ENCODE measurements around the gene CHTF8.

CHTF8 gene

DNA sequence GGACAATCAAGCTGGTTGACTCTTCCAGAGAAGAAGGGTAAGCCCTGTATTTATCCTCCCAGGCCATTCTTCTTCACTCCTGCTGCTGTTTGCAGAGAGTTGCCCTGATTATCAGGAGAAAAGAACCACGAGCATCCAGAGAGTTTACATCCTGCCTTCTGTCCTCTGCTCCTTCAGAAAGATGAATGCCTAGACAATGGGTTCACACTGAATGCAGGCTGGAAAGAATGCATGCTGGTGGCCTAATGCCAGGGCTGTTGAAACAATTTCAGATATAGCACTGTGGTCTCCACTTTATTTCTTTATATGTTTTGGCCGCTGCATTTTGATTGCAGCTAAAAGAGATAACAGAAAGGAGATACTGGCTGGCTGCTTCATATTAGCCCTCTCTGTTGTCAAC is 48.1 kb downstream of the CHTF8 start:
- DNase-seq, result no peak

DNA sequence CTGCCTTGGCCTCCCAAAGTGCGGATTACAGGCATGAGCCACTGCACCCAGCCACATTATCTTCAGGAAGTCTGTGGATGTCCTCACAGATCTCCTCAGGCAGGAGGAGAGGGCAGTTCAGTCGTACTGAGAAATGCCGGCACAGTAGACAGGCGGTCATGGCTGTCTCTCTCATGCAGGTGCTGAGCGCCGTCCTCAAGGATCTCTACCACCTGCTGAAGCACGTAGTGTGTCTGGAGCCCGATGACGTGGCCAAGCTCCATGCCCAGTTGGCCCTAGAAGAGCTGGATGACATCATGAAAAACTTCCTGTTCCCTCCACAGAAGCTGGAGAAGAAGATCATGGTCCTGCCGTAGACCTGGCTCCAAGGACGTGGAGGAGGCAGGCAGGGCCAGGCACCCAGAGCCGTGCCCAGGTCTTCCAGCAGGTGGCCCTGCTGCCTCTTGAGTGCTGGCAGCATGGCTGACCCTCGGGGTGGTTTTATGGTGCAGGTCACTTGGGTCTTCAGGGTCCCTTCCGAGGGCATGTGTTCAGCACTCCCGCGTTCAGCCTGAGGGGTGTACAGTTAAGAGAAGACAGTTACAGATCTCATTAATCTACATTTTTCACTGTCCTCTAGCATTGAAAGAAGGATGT is 49.0 kb downstream of the CHTF8 start:
- no peak for DNase-seq

DNA sequence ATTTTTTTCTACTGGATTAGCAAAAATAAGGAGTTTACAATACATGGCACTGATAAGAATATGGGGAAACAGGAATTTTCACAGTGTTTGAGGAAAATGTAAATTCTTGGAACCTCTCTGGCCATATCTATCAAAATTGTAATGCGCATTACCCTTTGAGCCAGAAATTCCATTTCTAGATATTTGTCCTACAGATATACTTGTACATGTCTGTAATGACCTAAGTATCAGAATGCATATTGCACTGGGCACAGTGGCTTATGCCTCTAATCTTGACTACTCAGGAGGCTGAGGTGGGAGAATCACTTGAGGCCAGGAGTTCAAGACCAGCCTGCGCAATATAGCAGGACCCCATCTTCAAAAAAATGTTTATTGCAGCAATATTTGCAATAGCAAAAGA is 52.7 kb downstream of the CHTF8 start:
- no peak for DNase-seq

DNA sequence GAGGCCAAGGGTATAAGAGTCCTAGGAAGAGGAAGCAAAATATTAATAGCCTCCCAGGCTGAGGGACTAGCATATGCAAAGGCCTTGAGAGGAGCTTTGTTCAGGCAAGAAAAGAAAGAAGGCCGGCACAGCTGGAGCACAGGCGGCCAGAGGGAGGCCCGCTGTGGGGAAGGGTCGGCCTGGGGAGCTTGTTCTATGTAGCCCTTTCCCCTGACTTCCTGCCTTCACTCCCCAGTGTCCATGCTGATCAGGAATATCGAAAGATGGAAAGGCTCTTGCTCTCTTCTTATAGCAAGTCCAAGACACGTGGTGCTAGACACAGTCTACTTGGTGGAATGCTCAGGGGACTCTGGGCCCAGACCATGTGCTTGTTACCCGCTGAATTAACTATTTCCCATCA is 54.3 kb downstream of the CHTF8 start:
- DNase-seq, result no peak

DNA sequence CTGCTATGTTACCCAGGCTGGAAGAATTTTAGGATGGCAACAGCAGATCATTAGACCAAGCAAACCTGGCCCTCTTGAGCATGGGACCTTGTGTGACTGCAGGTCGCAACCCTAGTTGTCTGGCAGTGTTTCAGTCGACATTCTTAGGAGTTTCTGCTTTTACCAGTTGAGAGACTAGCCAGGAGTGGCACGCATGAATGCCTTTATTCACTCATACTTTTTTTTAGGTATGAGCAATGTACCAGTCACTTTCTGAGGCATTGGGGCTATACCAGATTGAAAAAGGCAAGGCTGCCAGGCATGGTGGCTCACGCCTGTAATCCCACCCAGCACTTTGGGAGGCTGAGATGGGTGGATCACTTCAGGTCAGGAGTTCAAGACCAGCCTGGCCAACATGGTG is 55.1 kb downstream of the CHTF8 start:
- no peak for DNase-seq

DNA sequence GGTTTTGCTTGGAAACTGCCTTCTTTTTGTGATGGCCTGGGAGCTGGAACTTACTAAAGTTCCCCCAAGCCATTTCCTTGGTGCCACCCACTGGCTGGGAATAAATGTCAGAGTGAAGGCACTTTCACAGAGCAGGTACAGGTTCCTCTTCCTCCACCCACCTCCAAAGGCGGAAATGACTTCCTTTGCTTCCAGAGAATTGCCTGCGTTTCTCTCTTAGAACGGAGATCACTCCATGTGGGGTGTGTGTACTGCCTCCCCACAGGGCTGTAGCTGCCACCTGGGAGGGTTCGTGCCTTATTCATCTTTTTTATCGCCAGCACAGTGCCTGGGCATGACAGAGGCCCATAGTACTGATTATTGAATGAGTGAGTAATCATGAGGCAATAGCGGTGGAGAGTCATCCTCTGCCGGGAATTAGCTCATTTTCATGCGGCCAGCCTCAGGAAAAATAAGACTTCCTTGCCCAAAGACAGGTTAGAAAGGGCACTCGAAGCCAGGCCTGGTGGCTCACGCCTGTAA is 59.1 kb downstream of the CHTF8 start:
- no peak for DNase-seq

DNA sequence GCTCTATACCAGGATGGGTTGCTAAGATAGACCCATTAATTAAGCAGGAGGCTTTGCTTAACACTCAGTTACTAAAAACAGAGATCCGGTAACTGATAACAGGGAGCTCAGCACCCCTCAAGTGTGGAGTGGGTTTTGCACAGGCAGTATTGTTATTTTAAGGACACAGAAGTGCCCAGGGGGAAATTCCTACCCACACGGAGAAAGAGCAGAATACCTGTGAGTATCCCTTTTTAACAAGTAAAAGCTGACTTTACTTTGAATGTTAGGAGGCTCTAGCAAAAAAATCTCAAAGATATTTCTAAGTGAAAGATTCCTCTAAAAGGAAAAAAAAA is 59.8 kb downstream of the CHTF8 start:
- DNase-seq, result no peak

DNA sequence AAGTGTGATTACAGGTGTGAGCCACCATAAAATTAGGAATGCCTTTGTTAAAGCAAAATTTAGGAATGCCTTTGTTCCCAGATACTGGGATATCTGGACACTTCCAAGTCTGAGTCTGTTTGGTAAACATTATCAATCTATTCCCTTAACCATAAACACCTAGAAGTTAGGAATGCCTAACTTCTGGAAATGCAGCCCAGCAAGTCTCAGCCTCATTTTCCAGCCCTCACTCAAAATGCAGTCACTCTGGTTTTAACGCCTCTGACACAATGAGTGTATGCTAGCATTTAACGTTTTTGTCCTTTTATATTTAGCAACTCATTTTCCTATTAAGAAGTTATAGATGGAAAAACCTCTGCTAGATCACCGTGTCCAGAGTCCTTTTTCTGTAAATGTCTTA is 61.4 kb downstream of the CHTF8 start:
- DNase-seq, result no peak

DNA sequence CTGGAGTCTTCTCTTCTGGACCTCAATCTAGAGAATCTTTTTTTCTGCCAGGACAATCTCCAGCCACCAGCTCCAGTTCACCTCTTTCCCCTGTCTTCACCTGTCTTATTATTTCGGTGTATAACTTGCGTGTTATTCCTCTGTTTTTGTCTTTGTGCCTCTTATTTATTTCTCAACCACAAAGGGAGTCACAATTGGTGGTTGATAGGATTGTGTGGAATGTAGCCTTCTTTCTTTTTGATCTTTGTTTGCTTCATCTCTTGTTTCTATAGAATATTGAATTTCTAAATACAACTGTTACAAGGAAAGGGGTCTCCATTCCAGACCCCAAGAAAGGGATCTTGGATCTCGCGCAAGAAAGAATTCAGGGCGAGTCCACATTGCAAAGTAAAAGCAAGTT is 62.9 kb downstream of the CHTF8 start:
- DNase-seq, result no peak

Data from NCI-H1930 (cell line).